Activated T-cell treated with anti-CD3 and anti-CD28 coated beads, Interleukin-2, amount 50 U/mL, for 4 hours (primary cell): ENCODE data around the gene AUTS2. TPM values are rescaled to one million over a fixed set of nuclear protein-coding genes. Genes with fewer than 3 reads are reported as not detected.

Experiments used
- ATAC-seq, 2 donors: fragments of 200-7000 bp; cut with Tn5 transposase; one replicate each; pipeline ENCODE4 v1.10.0; 2021
- DNase-seq: peaks from one replicate; pipeline ENCODE4 v3.0.0-alpha.2; 2020
- H3K27me3 Mint-ChIP-seq: one replicate; pipeline ENCODE4 v1.8.0; 2021; ENCODE audit warnings: low read depth, mixed read lengths
- H3K36me3 Mint-ChIP-seq: one replicate; pipeline ENCODE4 v1.8.0; 2022; ENCODE audit warnings: mixed read lengths; ENCODE audit not compliant: insufficient read depth
- H3K4me1 Mint-ChIP-seq: one replicate; pipeline ENCODE4 v1.8.0; 2021; ENCODE audit warnings: low read depth, mixed read lengths
- H3K4me3 Mint-ChIP-seq: one replicate; pipeline ENCODE4 v1.8.0; 2021; ENCODE audit warnings: mild to moderate bottlenecking, moderate library complexity, mixed read lengths
- H3K9me3 Mint-ChIP-seq: one replicate; pipeline ENCODE4 v1.8.0; 2021; ENCODE audit warnings: mixed read lengths
- total RNA-seq, 3 donors: library from RNA; stranded (reverse); gene quantifications; one replicate each; pipeline ENCODE4 v1.2.1, GENCODE V29; 2021

AUTS2 gene
- total RNA-seq, 3 donors from 2014 or later: 1.4 to 4.4 (median 2.8) TPM

- DNase-seq (no peak), ATAC-seq (no peak)
- Mint-ChIP-seq H3K27me3 (no peaks in the 10 kb centered on the region), H3K36me3 (no peaks in the 10 kb centered on the region), H3K4me3 (no peak overlapping the region), H3K4me1 (peaks cover 14% of the 10 kb centered on the region), H3K9me3 (peaks cover 8% of the 10 kb centered on the region)
These were observed 715.0 kb downstream of the AUTS2 start for GRCh38 chr7:70313271-70313670.

GRCh38 chr7:70313687-70314086 is 715.4 kb downstream of the AUTS2 start:
- H3K9me3 Mint-ChIP-seq: peaks cover 8% of the 10 kb centered on the region
- no peaks in the 10 kb centered on the region for H3K27me3 Mint-ChIP-seq
- no peak for ATAC-seq
- H3K4me3 Mint-ChIP-seq: no peak overlapping the region
- no peaks in the 10 kb centered on the region for H3K36me3 Mint-ChIP-seq
- DNase-seq: no peak
- peaks cover 16% of the 10 kb centered on the region for H3K4me1 Mint-ChIP-seq

DNA sequence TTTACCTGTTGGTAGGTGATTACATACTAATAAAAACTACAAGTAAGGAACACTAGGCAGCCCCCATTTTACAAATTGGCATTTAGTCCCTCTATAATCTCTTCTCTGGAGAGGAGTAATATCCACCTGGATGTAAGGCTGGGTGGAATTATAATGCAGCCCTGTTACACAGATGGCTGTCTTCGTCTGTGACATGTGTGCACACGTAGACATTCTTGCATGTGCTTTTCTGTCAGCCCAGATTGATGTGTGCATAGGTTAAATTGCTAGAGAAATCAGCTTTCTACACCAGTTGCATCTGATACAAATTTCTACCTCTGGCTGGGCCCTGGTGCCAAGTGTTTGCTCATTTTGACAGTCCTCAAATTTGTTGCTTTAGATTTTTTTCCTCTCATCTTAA is 715.9 kb downstream of the AUTS2 start:
- peaks cover 17% of the 10 kb centered on the region for H3K4me1 Mint-ChIP-seq
- H3K4me3 Mint-ChIP-seq: no peak overlapping the region
- H3K9me3 Mint-ChIP-seq: peaks cover 8% of the 10 kb centered on the region
- H3K27me3 Mint-ChIP-seq: no peaks in the 10 kb centered on the region
- no peak for DNase-seq
- no peak for ATAC-seq
- no peaks in the 10 kb centered on the region for H3K36me3 Mint-ChIP-seq

GRCh38 chr7:70316745-70317144 is 718.5 kb downstream of the AUTS2 start:
- H3K36me3 Mint-ChIP-seq: no peaks in the 10 kb centered on the region
- peaks cover 17% of the 10 kb centered on the region for H3K4me1 Mint-ChIP-seq
- ATAC-seq: peak in 1 of 2 donors; percentile 41
- H3K27me3 Mint-ChIP-seq: no peaks in the 10 kb centered on the region
- H3K9me3 Mint-ChIP-seq: peaks cover 8% of the 10 kb centered on the region
- no peak overlapping the region for H3K4me3 Mint-ChIP-seq
- DNase-seq: no peak

DNA sequence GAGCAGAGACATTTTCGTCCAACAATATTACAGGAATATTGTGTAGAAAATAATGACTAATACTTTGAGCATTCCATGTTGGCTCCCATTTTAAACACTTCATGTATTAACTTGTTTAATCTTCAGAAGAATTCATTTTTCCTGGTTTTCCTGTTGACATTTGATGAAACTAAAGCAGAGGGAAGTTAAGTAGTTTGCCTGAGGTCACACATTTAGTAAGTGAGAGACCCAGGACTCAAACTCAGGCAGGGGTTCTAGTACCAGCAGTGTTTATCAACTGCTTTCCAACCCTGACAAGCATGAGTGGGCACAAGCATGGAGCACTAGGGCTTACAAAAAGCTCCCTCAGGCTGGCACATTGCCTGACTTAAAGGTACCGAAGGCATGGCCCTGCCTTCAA is 719.1 kb downstream of the AUTS2 start:
- Mint-ChIP-seq H3K36me3 (no peaks in the 10 kb centered on the region), H3K9me3 (peaks cover 8% of the 10 kb centered on the region), H3K4me1 (peaks cover 15% of the 10 kb centered on the region), H3K27me3 (no peaks in the 10 kb centered on the region), H3K4me3 (no peak overlapping the region)
- ATAC-seq (no peak), DNase-seq (no peak)

- Mint-ChIP-seq H3K4me3 (no peak overlapping the region), H3K36me3 (no peaks in the 10 kb centered on the region)
- DNase-seq: no peak
These were observed 720.2 kb downstream of the AUTS2 start for GRCh38 chr7:70318511-70318910.

DNA sequence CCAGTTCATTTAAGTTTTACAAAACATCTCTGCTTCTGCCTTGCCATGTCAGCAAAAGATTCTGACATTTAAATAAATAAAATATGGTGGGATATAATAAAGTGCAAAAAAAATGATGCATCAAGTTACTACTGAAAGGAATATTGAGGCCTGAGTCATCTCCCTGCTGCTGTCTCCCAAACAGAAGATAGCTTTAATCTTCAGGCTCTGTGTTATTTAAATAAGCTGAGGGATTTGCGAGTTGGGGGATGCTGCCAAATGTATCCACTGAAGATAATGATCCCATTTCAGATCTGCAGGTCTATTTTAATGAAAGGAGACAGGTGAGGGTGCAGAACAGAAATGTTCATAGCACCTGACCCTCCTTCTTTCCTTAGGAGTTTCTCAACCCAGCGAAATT is 720.8 kb downstream of the AUTS2 start:
- H3K27me3 Mint-ChIP-seq: no peaks in the 10 kb centered on the region
- H3K4me3 Mint-ChIP-seq: no peak overlapping the region
- no peaks in the 10 kb centered on the region for H3K36me3 Mint-ChIP-seq
- ATAC-seq (no peak), DNase-seq (no peak)
- H3K4me1 Mint-ChIP-seq: peaks cover 14% of the 10 kb centered on the region
- H3K9me3 Mint-ChIP-seq: peaks cover 8% of the 10 kb centered on the region

More at GRCh38 chr7:70318511-70318910, 720.2 kb downstream of the AUTS2 start:
- H3K27me3 Mint-ChIP-seq: no peaks in the 10 kb centered on the region
- peaks cover 8% of the 10 kb centered on the region for H3K9me3 Mint-ChIP-seq
- peak in 1 of 2 donors; percentile 38 for ATAC-seq
- peaks cover 14% of the 10 kb centered on the region for H3K4me1 Mint-ChIP-seq

DNA sequence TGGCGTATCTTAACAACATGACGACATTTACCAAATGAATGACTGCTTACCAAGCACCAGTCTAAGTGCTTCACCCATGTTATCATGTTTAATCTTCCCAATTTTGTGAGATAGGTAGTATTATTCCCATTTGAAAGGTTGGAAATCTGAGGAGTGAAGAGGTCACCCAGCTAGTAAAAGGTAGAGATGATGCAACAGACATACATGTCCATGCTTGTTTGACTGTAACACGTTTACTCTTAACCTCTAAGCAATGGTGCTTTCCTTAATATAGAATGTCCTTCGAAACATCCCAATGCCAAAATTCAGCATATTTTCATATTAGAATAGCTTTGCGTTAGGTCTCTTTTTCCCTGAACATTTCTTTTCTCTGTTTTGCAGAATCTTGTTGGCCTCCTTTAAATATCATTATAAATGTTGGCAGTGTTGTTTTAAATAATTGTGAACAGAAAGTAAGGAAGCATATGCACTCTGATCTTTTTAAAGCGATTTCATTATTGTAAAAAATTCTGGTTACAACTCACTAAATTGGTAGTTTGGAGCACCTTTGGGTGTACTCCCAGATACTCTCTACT is 722.8 kb downstream of the AUTS2 start:
- Mint-ChIP-seq H3K9me3 (peaks cover 4% of the 10 kb centered on the region), H3K4me1 (peaks cover 14% of the 10 kb centered on the region), H3K27me3 (no peaks in the 10 kb centered on the region), H3K4me3 (no peak overlapping the region), H3K36me3 (no peaks in the 10 kb centered on the region)
- ATAC-seq (no peak), DNase-seq (no peak)

DNA sequence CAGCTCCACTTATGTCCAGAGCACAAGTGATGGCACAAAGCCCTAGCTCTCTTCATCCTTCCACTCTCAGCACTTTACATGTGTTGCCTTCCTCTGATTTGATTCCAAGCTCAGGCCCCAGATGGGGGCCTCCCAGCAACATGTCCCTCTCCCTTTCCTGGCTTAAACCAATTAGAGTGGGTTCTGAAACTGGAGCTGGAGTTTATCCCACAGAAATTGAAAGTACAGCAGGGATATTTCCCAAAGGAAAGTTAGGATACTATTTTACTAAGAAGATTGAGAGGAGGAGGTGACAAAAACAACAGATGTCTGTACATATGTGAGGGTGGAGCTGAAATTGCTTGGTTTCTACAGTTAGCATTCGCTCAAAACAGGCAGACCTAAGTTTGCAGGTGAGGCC is 724.6 kb downstream of the AUTS2 start:
- Mint-ChIP-seq H3K9me3 (peaks cover 3% of the 10 kb centered on the region), H3K4me1 (peaks cover 8% of the 10 kb centered on the region), H3K4me3 (no peak overlapping the region), H3K27me3 (no peaks in the 10 kb centered on the region), H3K36me3 (no peaks in the 10 kb centered on the region)
- DNase-seq (no peak), ATAC-seq (no peak)

DNA sequence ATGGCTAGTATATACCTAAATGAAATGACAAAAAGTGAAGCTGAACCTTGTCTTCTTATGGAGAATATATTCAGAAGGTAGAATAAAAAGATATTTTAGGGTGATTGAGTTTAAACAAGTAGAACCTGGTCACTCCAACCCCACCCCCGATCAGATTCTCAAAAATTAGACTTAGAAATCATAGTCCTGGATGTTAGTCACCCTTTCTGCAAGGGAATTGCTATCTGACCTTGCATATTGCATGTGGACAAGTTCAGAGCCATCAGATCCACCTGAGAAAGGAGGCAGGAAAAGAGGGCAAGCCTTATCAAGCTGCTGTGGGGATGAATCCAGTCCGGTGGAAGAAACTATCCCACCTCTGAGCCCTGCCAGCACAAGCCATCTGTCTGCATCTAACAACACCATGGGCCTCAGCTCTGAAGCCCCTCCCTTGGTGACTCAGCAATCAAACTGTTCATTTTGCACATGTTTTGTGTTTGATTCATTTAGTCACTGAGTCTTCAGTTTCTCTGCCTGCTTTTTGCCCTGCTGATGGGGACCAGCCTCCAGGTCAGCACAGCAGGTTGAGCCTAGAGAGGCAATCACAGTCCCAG is 727.3 kb downstream of the AUTS2 start:
- no peaks in the 10 kb centered on the region for H3K36me3 Mint-ChIP-seq
- no peak overlapping the region for H3K4me3 Mint-ChIP-seq
- DNase-seq (no peak), ATAC-seq (no peak)
- H3K9me3 Mint-ChIP-seq: no peaks in the 10 kb centered on the region
- H3K27me3 Mint-ChIP-seq: no peaks in the 10 kb centered on the region
- peaks cover 1% of the 10 kb centered on the region for H3K4me1 Mint-ChIP-seq

- Mint-ChIP-seq H3K4me1 (peaks cover 8% of the 10 kb centered on the region), H3K36me3 (no peaks in the 10 kb centered on the region), H3K9me3 (no peaks in the 10 kb centered on the region), H3K27me3 (no peaks in the 10 kb centered on the region), H3K4me3 (no peak overlapping the region)
- DNase-seq (no peak), ATAC-seq (peak in 1 of 2 donors; percentile 27)
These were observed 736.0 kb downstream of the AUTS2 start for GRCh38 chr7:70334295-70334694.

- DNase-seq: no peak
- peak; percentile 55 to 71 for ATAC-seq
- no peaks in the 10 kb centered on the region for H3K9me3 Mint-ChIP-seq
- H3K4me1 Mint-ChIP-seq: peaks cover 8% of the 10 kb centered on the region
- H3K36me3 Mint-ChIP-seq: no peaks in the 10 kb centered on the region
- H3K4me3 Mint-ChIP-seq: no peak overlapping the region
- H3K27me3 Mint-ChIP-seq: no peaks in the 10 kb centered on the region
These were observed 736.6 kb downstream of the AUTS2 start for GRCh38 chr7:70334871-70335270.

DNA sequence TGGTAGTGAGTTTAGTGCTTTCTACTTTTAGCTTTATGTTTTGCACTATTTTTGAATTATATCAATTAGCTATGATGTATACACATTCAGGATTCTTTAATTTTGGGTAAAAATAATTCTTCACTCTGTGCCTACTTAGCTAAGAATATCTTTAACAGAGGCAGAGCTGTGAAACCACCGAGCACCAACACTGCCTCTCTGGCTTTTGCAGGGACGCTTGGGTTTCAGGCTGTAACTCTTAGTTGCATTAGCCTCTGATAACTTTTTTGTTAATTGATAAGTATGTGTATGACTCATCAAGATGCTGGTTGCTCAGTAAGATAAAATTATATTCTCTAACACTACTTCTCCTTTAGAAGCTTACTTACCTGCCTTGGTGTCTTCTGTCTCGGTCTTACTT is 738.3 kb downstream of the AUTS2 start:
- DNase-seq: no peak
- Mint-ChIP-seq H3K27me3 (no peaks in the 10 kb centered on the region), H3K9me3 (no peaks in the 10 kb centered on the region), H3K36me3 (no peaks in the 10 kb centered on the region), H3K4me3 (no peak overlapping the region), H3K4me1 (peaks cover 8% of the 10 kb centered on the region)
- ATAC-seq: no peak

GRCh38 chr7:70338015-70338414 is 739.7 kb downstream of the AUTS2 start:
- no peaks in the 10 kb centered on the region for H3K27me3 Mint-ChIP-seq

GRCh38 chr7:70340236-70340635 is 742.0 kb downstream of the AUTS2 start:
- Mint-ChIP-seq H3K4me3 (no peak overlapping the region), H3K27me3 (no peaks in the 10 kb centered on the region), H3K36me3 (no peaks in the 10 kb centered on the region), H3K4me1 (peaks cover 3% of the 10 kb centered on the region), H3K9me3 (no peaks in the 10 kb centered on the region)
- ATAC-seq (no peak), DNase-seq (no peak)

More at GRCh38 chr7:70338015-70338414, 739.7 kb downstream of the AUTS2 start:
- Mint-ChIP-seq H3K4me1 (peaks cover 8% of the 10 kb centered on the region), H3K9me3 (no peaks in the 10 kb centered on the region), H3K4me3 (no peak overlapping the region), H3K36me3 (no peaks in the 10 kb centered on the region)
- no peak for ATAC-seq
- DNase-seq: no peak
